ENCODE measurements around the gene RIT2.

The RIT2 gene

DNA sequence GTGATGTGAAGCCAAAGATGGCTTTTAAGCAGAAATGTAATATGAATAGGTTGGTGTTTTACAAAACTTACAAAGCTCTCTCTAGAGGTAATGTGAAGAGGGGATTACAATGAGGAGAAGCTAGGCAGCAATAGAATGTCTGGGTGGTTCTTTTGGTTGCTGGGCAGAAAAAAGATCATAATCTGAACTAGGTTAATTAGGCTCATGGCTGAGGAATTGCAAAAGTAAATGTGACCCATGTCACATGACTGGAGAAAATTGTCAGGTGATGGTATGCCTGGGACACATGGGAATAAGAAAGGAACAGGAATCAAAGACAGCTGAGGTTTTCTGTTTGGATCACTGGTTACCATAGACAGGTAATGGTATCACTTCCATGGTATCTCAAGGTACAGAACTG, 7.5 kb upstream of the RIT2 start:
- Mint-ChIP-seq H3K4me1 (no peaks in the 10 kb centered on the region), H3K36me3 (no peaks in the 10 kb centered on the region), H3K9me3 (no peaks in the 10 kb centered on the region), H3K27ac (no peak overlapping the region), H3K4me3 (no peak overlapping the region), H3K27me3 (no peaks in the 10 kb centered on the region)
- CTCF ChIA-PET = no interaction called here
- DNase-seq = no peak

DNA sequence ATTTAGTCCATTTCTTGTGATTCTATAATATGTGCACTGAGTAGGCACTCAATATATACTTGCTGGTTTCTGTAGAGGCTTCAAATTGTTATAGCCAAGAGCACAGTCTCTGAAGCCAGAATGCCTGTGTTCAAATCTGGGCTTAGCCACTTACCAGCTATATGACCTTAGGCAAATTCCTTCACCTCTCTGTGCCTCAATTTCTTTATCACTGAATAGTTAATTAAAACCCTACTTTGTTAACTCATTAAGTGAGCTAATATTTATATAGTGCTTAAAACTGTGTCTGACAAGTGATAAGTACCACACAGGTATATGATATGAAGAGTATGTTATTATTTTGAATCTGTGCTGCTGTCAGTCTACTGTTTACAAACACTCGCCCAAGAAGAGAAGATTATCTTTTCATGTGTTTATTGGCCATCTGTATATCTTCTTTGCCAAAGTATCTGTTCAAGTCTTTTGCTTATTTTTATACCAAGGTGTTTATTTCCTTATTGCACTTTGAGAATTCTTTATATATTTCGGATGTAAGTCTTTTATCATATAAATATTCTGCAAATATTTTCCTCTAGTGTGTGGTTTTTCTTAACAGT, 1.3 kb upstream of the RIT2 start:
- DNase-seq = no peak
- Mint-ChIP-seq H3K27ac (no peak overlapping the region), H3K36me3 (no peaks in the 10 kb centered on the region), H3K4me1 (no peaks in the 10 kb centered on the region), H3K27me3 (no peaks in the 10 kb centered on the region), H3K4me3 (no peak overlapping the region), H3K9me3 (peaks cover 5% of the 10 kb centered on the region)
- CTCF ChIA-PET = no interaction called here

DNA sequence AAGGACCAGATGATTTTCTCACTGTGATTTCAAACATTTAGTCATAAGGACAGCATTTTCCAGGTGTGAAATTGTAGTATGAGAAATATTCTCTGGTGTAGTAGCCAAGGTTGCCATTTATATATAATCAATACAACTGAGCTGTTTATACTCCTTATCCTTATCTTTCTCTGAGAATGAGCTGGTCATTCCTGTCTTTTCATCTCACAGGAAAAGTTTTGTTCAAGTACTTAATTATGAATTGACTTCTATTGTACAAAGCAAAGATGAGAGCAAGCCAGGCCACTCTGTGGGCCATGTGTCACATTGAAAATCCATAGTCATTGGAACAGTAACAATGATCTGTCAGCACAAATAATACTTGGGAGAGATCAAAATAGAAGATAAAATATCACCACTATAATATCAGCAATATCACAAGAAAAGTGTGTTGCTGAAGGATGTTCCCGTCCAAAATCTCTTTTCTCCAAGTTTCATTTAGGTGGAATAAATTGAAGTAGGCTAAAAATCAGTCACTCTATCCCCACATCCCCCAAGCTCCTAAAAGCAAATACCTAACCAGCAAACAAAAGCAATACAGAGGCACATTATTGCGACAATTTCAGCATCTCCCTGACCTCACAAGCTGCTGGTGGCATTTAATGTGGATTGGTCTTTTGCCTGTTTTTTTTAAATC, 2.1 kb downstream of the RIT2 start:
- no peaks in the 10 kb centered on the region for H3K4me1 Mint-ChIP-seq
- CTCF ChIA-PET = no interaction called here
- no peaks in the 10 kb centered on the region for H3K36me3 Mint-ChIP-seq
- H3K27me3 Mint-ChIP-seq = no peaks in the 10 kb centered on the region
- H3K27ac Mint-ChIP-seq = no peak overlapping the region
- no peak for DNase-seq
- no peak overlapping the region for H3K4me3 Mint-ChIP-seq
- peaks cover 5% of the 10 kb centered on the region for H3K9me3 Mint-ChIP-seq

DNA sequence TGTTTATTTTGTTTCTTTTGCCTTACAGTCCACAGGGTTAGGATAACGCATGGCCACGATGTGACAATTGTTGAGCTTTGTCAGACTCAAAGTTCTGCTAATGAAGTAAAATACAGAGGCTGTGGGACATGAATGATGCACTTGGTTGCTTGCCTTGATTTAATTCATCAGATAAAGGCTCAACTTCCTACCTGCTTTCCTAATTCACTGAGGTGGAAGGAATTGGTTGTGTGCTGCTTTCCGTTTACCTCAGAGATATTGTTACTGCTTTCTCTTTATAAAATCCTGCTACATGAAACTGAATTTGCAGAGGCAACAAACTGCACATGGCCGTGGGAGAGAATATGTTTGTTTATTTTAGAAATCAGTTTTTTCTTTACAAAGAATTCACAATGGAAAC, 6.6 kb downstream of the RIT2 start:
- DNase-seq = no peak
- Mint-ChIP-seq H3K27ac (no peak overlapping the region), H3K27me3 (no peaks in the 10 kb centered on the region), H3K4me1 (no peaks in the 10 kb centered on the region), H3K9me3 (peaks cover 3% of the 10 kb centered on the region), H3K36me3 (no peaks in the 10 kb centered on the region), H3K4me3 (no peak overlapping the region)
- CTCF ChIA-PET = no interaction called here

DNA sequence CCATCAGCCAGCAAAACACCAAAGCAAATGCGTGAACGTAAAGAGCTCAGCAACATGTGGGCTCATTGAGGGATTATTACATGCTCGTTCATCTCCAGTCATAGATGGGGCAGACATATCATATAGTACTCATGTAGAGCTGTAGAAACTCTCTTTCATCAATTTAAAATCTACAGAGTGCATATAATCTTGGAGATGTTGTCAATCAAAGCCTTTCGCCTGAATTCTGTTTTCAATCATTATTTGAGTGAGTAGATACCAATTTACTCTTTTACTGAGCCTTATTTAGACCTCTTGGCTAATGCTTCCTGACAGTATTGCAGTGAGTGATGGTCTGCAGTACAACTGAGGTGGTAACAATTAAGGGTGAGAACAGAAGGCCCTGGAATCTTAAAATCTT, 7.0 kb downstream of the RIT2 start:
- DNase-seq = no peak
- no peaks in the 10 kb centered on the region for H3K27me3 Mint-ChIP-seq
- CTCF ChIA-PET = no interaction called here
- H3K9me3 Mint-ChIP-seq = peaks cover 3% of the 10 kb centered on the region
- no peak overlapping the region for H3K27ac Mint-ChIP-seq
- H3K4me3 Mint-ChIP-seq = no peak overlapping the region
- no peaks in the 10 kb centered on the region for H3K4me1 Mint-ChIP-seq
- no peaks in the 10 kb centered on the region for H3K36me3 Mint-ChIP-seq

DNA sequence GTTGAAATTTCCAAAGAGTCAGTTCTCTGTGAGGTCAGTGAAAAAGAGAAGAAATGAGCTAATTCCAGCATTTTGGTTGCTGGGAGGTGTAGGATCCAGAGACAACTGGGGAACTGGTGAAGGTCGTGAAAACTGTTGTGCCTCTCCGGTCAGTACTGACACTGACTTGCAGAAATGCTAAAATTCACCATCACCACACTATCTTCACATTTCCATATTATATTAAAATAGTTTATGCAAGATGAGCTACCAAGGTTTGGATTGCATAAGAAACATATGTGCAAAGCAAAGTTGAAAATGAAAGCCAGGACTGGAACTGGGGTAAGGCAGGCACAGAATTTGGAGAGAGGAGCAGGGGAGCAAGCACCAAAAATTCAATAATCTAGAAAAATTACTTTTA, 21.8 kb downstream of the RIT2 start:
- no peak overlapping the region for H3K4me3 Mint-ChIP-seq
- no peak overlapping the region for H3K27ac Mint-ChIP-seq
- CTCF ChIA-PET = no interaction called here

DNA sequence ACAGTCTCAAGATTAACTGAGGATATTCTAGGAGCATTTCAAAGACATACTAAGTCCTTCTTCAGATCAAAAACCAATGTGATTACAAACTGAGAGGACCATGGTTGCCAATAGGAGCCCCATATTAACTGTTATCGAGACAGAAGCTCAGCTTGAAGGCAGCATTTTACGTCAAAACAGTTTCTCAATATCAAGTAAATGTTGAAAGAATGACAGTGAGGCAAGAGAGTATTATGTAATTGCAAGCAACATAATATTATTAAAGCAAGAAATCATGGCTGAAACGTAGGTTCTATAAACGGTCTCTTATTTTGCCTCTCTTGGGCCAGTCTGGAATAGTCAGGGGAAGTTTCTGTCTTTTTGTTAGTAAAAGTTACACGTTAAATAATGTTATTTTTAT, 22.9 kb downstream of the RIT2 start:
- DNase-seq = no peak
- no peaks in the 10 kb centered on the region for H3K4me1 Mint-ChIP-seq
- H3K9me3 Mint-ChIP-seq = peaks cover 6% of the 10 kb centered on the region
- H3K4me3 Mint-ChIP-seq = no peak overlapping the region
- CTCF ChIA-PET = no interaction called here
- H3K36me3 Mint-ChIP-seq = no peaks in the 10 kb centered on the region
- no peaks in the 10 kb centered on the region for H3K27me3 Mint-ChIP-seq
- no peak overlapping the region for H3K27ac Mint-ChIP-seq

More for the DNA sequence above, 21.8 kb downstream of the RIT2 start:
- no peak for DNase-seq
- no peaks in the 10 kb centered on the region for H3K36me3 Mint-ChIP-seq
- peaks cover 5% of the 10 kb centered on the region for H3K9me3 Mint-ChIP-seq
- H3K4me1 Mint-ChIP-seq = no peaks in the 10 kb centered on the region
- no peaks in the 10 kb centered on the region for H3K27me3 Mint-ChIP-seq

DNA sequence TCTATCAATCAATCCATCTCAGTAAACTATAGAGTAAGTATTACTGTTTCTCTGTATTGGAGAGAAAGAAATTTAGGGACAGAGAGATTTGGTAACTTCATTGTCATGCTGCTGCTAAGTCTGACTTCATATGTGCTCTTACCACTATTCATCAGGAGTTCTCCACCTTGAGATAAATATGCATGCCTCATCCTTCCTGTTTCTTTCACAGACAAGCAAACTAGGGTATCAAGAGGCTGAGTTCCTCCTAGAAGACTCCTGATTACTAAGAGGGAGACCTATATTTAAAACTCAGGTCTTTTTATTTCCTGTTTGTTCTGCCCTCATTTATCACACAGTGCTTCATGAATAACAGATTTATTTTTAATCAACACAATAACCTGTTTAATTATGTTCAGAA, 34.1 kb downstream of the RIT2 start:
- no peaks in the 10 kb centered on the region for H3K4me1 Mint-ChIP-seq
- no peak overlapping the region for H3K4me3 Mint-ChIP-seq
- H3K9me3 Mint-ChIP-seq = peaks cover 12% of the 10 kb centered on the region

DNA sequence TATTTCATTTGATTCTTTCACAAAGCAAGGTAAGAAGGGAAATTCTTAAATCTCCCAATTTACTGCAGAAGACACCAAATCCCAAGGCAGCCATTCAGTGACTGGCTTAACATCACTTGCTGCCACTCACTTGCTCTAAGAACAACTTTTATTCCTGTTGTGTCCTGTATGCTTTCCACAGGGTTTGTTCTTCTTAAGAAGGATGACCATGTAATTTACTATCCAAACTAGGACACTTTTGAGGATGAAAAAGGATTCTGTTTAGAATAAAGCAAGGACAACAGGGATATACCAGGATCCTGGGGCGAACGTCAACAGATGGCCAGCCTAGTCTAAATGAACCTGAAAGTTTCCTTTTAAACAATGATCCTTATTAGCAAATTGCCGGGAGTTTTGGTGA, 34.8 kb downstream of the RIT2 start:
- H3K27me3 Mint-ChIP-seq = no peaks in the 10 kb centered on the region
- no peak overlapping the region for H3K27ac Mint-ChIP-seq
- no peaks in the 10 kb centered on the region for H3K4me1 Mint-ChIP-seq
- H3K9me3 Mint-ChIP-seq = peaks cover 9% of the 10 kb centered on the region
- no peak for DNase-seq
- CTCF ChIA-PET = no interaction called here
- no peak overlapping the region for H3K4me3 Mint-ChIP-seq
- H3K36me3 Mint-ChIP-seq = no peaks in the 10 kb centered on the region

More for the DNA sequence above, 34.1 kb downstream of the RIT2 start:
- Mint-ChIP-seq H3K27me3 (no peaks in the 10 kb centered on the region), H3K36me3 (no peaks in the 10 kb centered on the region), H3K27ac (no peak overlapping the region)
- CTCF ChIA-PET = no interaction called here
- DNase-seq = no peak

DNA sequence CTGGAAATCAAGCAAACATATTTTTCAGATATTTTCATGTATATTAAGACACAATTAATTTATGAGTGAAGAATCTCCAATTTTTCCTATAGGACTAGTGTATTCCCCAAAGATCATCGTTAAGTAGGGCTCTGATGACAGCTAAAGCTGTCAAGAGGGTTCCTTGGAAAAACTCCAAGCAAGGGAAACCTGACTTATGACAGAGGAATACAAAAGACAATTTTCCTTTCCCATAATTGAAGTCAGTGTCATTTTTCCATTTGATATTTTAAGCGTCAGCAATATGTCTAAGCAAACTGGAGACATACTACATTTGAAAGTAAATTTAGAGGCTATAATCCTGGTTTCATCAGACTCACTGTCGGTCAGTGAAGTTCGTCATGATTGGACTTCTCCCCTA, 36.1 kb downstream of the RIT2 start:
- Mint-ChIP-seq H3K27me3 (no peaks in the 10 kb centered on the region), H3K36me3 (no peaks in the 10 kb centered on the region), H3K4me3 (no peak overlapping the region), H3K9me3 (peaks cover 11% of the 10 kb centered on the region), H3K27ac (no peak overlapping the region), H3K4me1 (no peaks in the 10 kb centered on the region)
- CTCF ChIA-PET = no interaction called here
- no peak for DNase-seq

DNA sequence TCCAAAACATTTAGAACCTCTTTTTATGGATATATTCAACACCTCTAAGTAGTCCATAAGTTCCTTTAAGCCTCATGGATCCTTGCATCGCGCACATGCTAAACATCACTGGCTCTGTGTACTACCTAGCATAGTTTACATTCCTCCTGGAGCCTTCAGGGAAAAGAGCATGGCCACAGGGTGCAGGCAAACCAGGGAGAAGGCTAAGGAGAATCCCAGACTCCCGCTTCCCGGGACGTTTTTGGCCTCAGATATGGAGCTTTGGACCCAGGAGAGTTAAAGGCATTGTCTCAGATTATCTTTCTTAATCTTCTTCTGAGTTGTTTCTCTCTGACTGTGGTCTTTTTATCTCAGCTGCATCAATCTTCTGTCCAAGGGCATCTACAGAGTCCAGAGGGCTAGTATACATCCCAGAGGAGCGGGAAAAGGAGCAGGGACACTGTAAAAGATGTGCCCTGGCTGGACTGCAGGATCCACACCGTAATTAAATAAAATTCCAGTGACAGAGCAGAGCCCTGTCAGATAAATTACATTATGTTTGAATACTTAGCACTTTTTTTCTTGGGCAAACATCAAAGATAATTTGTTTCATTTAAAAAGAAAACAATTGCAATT, 36.9 kb downstream of the RIT2 start:
- Mint-ChIP-seq H3K4me1 (no peaks in the 10 kb centered on the region), H3K9me3 (peaks cover 13% of the 10 kb centered on the region), H3K27ac (no peak overlapping the region), H3K4me3 (no peak overlapping the region), H3K27me3 (no peaks in the 10 kb centered on the region), H3K36me3 (no peaks in the 10 kb centered on the region)
- CTCF ChIA-PET = no interaction called here
- DNase-seq = no peak

DNA sequence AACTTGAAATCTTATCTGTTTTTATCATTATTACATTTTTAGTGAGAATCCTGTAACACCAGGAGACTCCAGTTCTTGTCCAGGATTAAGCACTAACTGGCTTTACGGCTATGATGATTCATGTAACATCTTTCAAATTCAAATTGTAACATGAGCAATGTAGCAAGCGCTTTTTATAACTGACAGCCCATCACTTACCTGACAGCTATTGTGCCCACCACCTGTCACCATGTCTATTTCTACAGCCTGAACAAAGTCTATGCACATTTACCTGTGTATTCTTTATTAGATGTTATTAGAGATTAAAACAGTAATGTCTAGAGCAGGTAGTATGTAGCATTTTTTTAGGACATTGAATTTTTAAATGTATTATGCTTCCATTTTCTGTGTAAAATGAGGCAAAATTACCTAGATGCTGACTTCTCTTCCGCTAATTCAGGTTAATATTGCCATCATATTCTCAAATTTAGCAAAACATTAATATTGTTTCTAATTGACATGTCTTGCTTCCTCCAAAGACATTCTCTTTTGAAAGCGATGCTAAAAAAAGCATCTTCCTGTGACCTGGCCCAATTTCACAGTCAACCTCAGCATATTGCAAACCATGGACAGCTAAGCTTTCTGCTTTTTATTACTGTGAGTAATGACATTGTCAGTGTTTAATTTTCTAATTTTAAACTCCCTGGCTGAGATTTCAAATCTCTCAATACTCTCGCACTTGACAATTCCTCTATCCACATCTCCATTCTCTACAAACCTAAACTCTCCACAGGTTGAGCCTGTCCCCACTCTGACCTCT, 37.8 kb downstream of the RIT2 start:
- H3K36me3 Mint-ChIP-seq = no peaks in the 10 kb centered on the region
- peaks cover 10% of the 10 kb centered on the region for H3K9me3 Mint-ChIP-seq
- CTCF ChIA-PET = no interaction called here
- H3K4me1 Mint-ChIP-seq = no peaks in the 10 kb centered on the region
- H3K27me3 Mint-ChIP-seq = no peaks in the 10 kb centered on the region
- H3K27ac Mint-ChIP-seq = no peak overlapping the region
- no peak for DNase-seq
- H3K4me3 Mint-ChIP-seq = no peak overlapping the region

DNA sequence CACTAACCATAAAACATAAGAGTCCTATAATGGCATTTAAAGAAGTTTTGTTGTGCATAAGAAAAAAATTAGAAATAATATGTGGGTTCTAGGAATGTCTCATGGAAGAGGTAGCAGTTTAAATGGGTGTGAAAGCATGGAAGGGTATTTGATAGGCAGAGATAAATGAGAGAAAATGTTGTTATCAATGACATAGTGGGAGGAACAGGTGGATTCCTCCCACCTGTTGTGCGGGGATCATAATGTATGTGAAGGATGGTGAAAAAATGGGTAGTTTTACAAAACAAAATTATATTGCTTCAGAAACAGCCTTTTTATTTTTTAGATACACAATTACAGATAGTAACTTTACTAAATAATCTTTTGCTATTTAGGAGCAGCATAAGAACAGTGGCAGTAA, 41.7 kb downstream of the RIT2 start:
- H3K4me3 Mint-ChIP-seq = no peak overlapping the region
- CTCF ChIA-PET = no interaction called here
- DNase-seq = no peak
- no peaks in the 10 kb centered on the region for H3K27me3 Mint-ChIP-seq
- H3K9me3 Mint-ChIP-seq = peaks cover 10% of the 10 kb centered on the region
- H3K27ac Mint-ChIP-seq = no peak overlapping the region
- no peaks in the 10 kb centered on the region for H3K4me1 Mint-ChIP-seq
- no peaks in the 10 kb centered on the region for H3K36me3 Mint-ChIP-seq

DNA sequence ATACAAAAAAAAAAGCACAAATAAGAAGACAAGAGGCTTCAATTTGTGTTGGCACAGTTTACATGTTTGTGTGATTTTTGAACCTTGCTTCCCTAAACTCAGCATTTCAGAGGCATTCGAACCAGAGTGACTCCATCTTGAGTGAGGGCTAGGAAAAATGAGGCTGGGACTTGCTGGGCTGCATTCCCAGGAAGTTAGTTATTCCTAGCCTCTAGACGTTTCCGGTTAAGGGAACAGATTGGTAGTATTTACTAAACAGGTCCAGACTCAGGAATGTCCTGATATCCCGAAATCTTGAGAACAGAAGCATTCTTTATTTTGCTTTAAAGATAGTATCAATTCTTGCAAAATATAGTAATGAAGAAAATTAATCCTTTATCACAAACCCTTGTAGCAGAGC, 46.7 kb downstream of the RIT2 start:
- H3K4me1 Mint-ChIP-seq = no peaks in the 10 kb centered on the region
- no peak overlapping the region for H3K4me3 Mint-ChIP-seq
- H3K9me3 Mint-ChIP-seq = peaks cover 2% of the 10 kb centered on the region
- no peak for DNase-seq
- CTCF ChIA-PET = no interaction called here
- H3K27ac Mint-ChIP-seq = no peak overlapping the region
- no peaks in the 10 kb centered on the region for H3K36me3 Mint-ChIP-seq
- H3K27me3 Mint-ChIP-seq = no peaks in the 10 kb centered on the region

DNA sequence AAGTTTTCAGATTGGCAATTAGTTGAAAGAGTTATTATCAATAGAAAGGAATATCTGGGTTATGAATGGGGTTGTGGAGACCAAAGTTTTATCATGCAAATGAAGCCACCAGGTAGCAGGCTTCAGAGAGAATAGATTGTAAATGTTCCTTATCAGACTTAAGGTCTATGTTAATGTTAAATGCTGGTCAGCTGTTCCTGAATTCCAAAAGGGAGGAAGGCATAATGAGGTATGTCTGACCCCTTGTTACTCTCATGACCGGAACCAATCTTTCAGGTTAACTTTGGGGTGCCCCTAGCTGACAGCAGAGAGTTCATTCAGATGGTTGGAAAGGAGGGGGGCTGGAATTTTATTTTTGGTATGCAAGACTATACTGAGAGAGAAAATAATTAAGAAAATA, 47.9 kb downstream of the RIT2 start:
- CTCF ChIA-PET = no interaction called here
- no peak for DNase-seq
- no peaks in the 10 kb centered on the region for H3K36me3 Mint-ChIP-seq
- H3K4me3 Mint-ChIP-seq = no peak overlapping the region
- no peaks in the 10 kb centered on the region for H3K27me3 Mint-ChIP-seq
- H3K27ac Mint-ChIP-seq = no peak overlapping the region
- no peaks in the 10 kb centered on the region for H3K4me1 Mint-ChIP-seq
- H3K9me3 Mint-ChIP-seq = no peaks in the 10 kb centered on the region

All from activated naive CD4-positive, alpha-beta T cell treated with anti-CD3 and anti-CD28 coated beads, Interleukin-2, amount 10 ng/mL, durations not matched to agents 7 days and 5 days (primary cell).